ENCODE data around the gene IQSEC1. TPM values are rescaled to one million over a fixed set of nuclear protein-coding genes. Genes with fewer than 3 reads are reported as not detected.

The IQSEC1 gene
- total and polyA plus RNA-seq, 2 of the 8 experiments (the other 6 are each of a cell fraction or from before 2014, with no cell fraction given), result 6.8 to 28.8 TPM

- no peak for FAIRE-seq
These were observed 187.7 kb downstream of the IQSEC1 start for GRCh38 chr3:12885583-12885930.

More at GRCh38 chr3:12885583-12885930, 187.7 kb downstream of the IQSEC1 start:
- Histone ChIP-seq H3K4me2 (ENCODE audit: insufficient read depth in 1 of 2, low read depth in 2 of 2, low read length in 2 of 2) (no peak overlapping the region), H3K56ac (replicated peaks; ENCODE audit: insufficient read length, low read depth, low read length) (no peak overlapping the region), H3K9ac (replicated peaks in 1 of 4; ENCODE audit: extremely low read depth in 1 of 4, low read depth in 3 of 4, low read length in 3 of 4) (no peak overlapping the region), H2AFZ (ENCODE audit: low read length) (no peak overlapping the region), H3K36me3 (ENCODE audit: control insufficient read depth in 2 of 4, insufficient read depth in 4 of 4, low read length in 3 of 4) (no peaks in the 10 kb centered on the region; a peak in 1 of 8 replicates), H2BK12ac (ENCODE audit: low read depth, low read length) (no peak overlapping the region), H3K14ac (ENCODE audit: insufficient read length) (no peak overlapping the region), H2AK5ac (ENCODE audit: low read depth, low read length) (no peak overlapping the region), H3K79me1 (ENCODE audit: low read depth, low read length) (no peaks in the 10 kb centered on the region), H3K23me2 (ENCODE audit: low read depth, low read length) (no peaks in the 10 kb centered on the region), H4K20me1 (replicated peaks in 1 of 2; ENCODE audit: control insufficient read depth in 1 of 2, insufficient read depth in 2 of 2, low read length in 2 of 2) (no peaks in the 10 kb centered on the region), H2BK20ac (ENCODE audit: low read length) (no peak overlapping the region), H3K27ac (ENCODE audit: low read depth, low read length) (no peak overlapping the region), H2BK120ac (replicated peaks; ENCODE audit: low read depth, low read length) (no peak overlapping the region), H3K27me3 (replicated peaks in 1 of 4; ENCODE audit: control insufficient read depth in 3 of 4, extremely low read depth in 1 of 4, insufficient read depth in 3 of 4, low read length in 3 of 4) (peaks cover 0 to 2% (median 0%) of the 10 kb centered on the region in 4 experiments; a peak in 2 of 7 replicates), H3K4me3 (ENCODE audit: extremely low read depth in 1 of 4, insufficient read depth in 2 of 4, low read depth in 3 of 4, low read length in 4 of 4) (no peak overlapping the region), H3K79me2 (ENCODE audit: control insufficient read depth in 1 of 2, insufficient read depth in 2 of 2, low read length in 2 of 2) (no peaks in the 10 kb centered on the region), H3K4me1 (replicated peaks in 1 of 4; ENCODE audit: control insufficient read depth in 3 of 4, insufficient read depth in 4 of 4, low read length in 3 of 4) (peaks cover 0 to 2% (median 2%) of the 10 kb centered on the region in 4 experiments; a peak in 2 of 7 replicates), H4K8ac (ENCODE audit: extremely low read depth, insufficient read depth, low read length) (no peak overlapping the region), H2BK5ac (ENCODE audit: low read depth, low read length) (no peak overlapping the region), H4K91ac (replicated peaks; ENCODE audit: insufficient read length, low read length) (no peak overlapping the region), H3K23ac (ENCODE audit: insufficient read length) (no peak overlapping the region), H4K5ac (ENCODE audit: insufficient read length, low read depth, low read length) (no peak overlapping the region), H3K9me3 (ENCODE audit: insufficient read depth in 2 of 2, low read depth in 1 of 2, low read length in 1 of 2) (no peaks in the 10 kb centered on the region), H2BK15ac (ENCODE audit: low read length) (no peak overlapping the region), H3K18ac (ENCODE audit: extremely low read depth, low read length) (no peak overlapping the region), H3K4ac (replicated peaks; ENCODE audit: insufficient read length, low read depth, low read length) (no peak overlapping the region)
- TF ChIP-seq SRF (IDR thresholded peaks at IDR 0.05; ENCODE audit: low read depth, low read length) (no peak), POLR2AphosphoS5 (IDR thresholded peaks at IDR 0.05; ENCODE audit: low read depth, low read length) (no peak), CTCF (IDR thresholded peaks at IDR 0.05; ENCODE audit: control extremely low read depth in 1 of 3, insufficient read depth in 1 of 3, low read depth in 1 of 3, low read length in 3 of 3) (no peak), SP4 (IDR thresholded peaks at IDR 0.05; ENCODE audit: low read length) (no peak), HDAC6 (IDR thresholded peaks at IDR 0.05; ENCODE audit: low read depth, low read length) (no peak), SIN3A (conservative IDR thresholded peaks at IDR 0.05 in 1 of 2, IDR thresholded peaks at IDR 0.05 in 1 of 2; ENCODE audit: low read depth in 1 of 2, low read length in 2 of 2) (no peak), RBBP5 (IDR thresholded peaks at IDR 0.05; ENCODE audit: borderline replicate concordance, low read depth, low read length) (no peak), CHD2 (IDR thresholded peaks at IDR 0.05; ENCODE audit: low read length) (no peak)
- CTCF ChIA-PET (ENCODE audit: partially characterized antibody), result interaction anchor here (1.3 to 21.3 kb wide), 6 partner anchors 4 to 100 kb away, joined by 3 to 353 read pairs (median 7); no protein-coding TSS in a partner anchor
- WGBS, 2 experiments (ENCODE audit: extremely low coverage in 1 of 2, insufficient coverage in 1 of 2, insufficient read length in 1 of 2, insufficient replicate concordance in 2 of 2, low coverage in 1 of 2, low lambda C conversion rate in 2 of 2, missing lambda C conversion rate in 1 of 2), result 100% methylated on average over 4 of the region's 4 CpGs; no CpG with 5 or more reads in 1 of the 2 experiments
- POLR2A ChIA-PET (ENCODE audit: partially characterized antibody), result interaction anchor here (0.7 to 3.0 kb wide), 3 partner anchors 16 to 53 kb away, joined by 3 to 9 read pairs (median 3); no protein-coding TSS in a partner anchor
- no peak for DNase-seq (ENCODE audit: low read depth in 1 of 2, low spot score in 2 of 2)
